Esophagus squamous epithelium (tissue), 5 donors: ENCODE results near the gene ZFP57. TPM values are rescaled to one million over a fixed set of nuclear protein-coding genes. Genes with fewer than 3 reads are reported as not detected.
A peak's percentile ranks its signal among the peaks of the same experiment; 100 is the strongest.

Experiments used
- DNase-seq: peaks from one replicate; lab custom pipeline; 2025; lab: John Stamatoyannopoulos, UW
- H3K27ac ChIP-seq, 4 donors: fragments of 200-600 bp; sonication (generic); one replicate each; pipeline ENCODE4 v1.5.1; 2016 to 2019; ENCODE audit warnings: mild to moderate bottlenecking in 1 of 4
- H3K27me3 ChIP-seq, 4 donors: fragments of 200-600 bp; sonication (generic); 1 replicate in 3 of 4; 2 replicates in 1 of 4; pipeline versions ENCODE4 v1.5.1 to v1.6.0; 2017 to 2021; ENCODE audit warnings: antibody characterized with exemption in 1 of 4
- H3K36me3 ChIP-seq, 3 donors: fragments of 200-600 bp; sonication (generic); one replicate each; pipeline ENCODE4 v1.5.1; 2016 to 2019
- H3K4me1 ChIP-seq, 3 donors: fragments of 200-600 bp; sonication (generic); one replicate each; pipeline ENCODE4 v1.5.1; 2017 to 2019
- H3K4me3 ChIP-seq, 4 donors: fragments of 200-600 bp; sonication (generic); 1 replicate in 3 of 4; 2 replicates in 1 of 4; pipeline ENCODE4 v1.5.1; 2016 to 2019; ENCODE audit warnings: mild to moderate bottlenecking in 2 of 4, moderate library complexity in 1 of 4
- H3K9me3 ChIP-seq, 3 donors: fragments of 200-600 bp; sonication (generic); one replicate each; pipeline ENCODE4 v1.5.1; 2016 to 2019
- POLR2A ChIP-seq, 4 donors: fragments of 450-650 bp; IDR thresholded peaks; one replicate each; pipeline ENCODE4 v1.6.1; 2017; ENCODE audit warnings: antibody characterized with exemption in 4 of 4, mild to moderate bottlenecking in 4 of 4, moderate library complexity in 3 of 4
- WGBS, 2 donors: methylation state at CpG; one replicate each; pipeline ENCODE4 v1.1.5; 2018; 5-methylcytosine and 5-hydroxymethylcytosine counted together
- intact Hi-C: fragments of 100-400 bp; cut with DNase I; formaldehyde crosslinking; loops from one replicate; pipeline ENCODE4 v1.15.0; 2022
- total RNA-seq, 4 donors: library from RNA; depleted of rRNA; stranded (reverse); fragments of >200 nt; gene quantifications; one replicate each; pipeline ENCODE4 v1.1.0, GENCODE V29; 2016
- TF ChIP-seq, protein P1 (sequence below), 6 experiments: fragments of 450-650 bp in 4 of 6; fragments of 200-600 bp in 2 of 6; sonication (generic) in 2 of 6; IDR thresholded peaks; one replicate each; pipeline ENCODE4 v1.5.1; 2016 to 2019; ENCODE audit warnings: antibody characterized with exemption in 6 of 6, mild to moderate bottlenecking in 4 of 6, moderate library complexity in 4 of 6
- donor health status: DM: yes; HTN: yes; CAD: no.

ZFP57 gene
- total RNA-seq, 4 donors from 2014 or later = 2.4 TPM; not detected in 3

DNA sequence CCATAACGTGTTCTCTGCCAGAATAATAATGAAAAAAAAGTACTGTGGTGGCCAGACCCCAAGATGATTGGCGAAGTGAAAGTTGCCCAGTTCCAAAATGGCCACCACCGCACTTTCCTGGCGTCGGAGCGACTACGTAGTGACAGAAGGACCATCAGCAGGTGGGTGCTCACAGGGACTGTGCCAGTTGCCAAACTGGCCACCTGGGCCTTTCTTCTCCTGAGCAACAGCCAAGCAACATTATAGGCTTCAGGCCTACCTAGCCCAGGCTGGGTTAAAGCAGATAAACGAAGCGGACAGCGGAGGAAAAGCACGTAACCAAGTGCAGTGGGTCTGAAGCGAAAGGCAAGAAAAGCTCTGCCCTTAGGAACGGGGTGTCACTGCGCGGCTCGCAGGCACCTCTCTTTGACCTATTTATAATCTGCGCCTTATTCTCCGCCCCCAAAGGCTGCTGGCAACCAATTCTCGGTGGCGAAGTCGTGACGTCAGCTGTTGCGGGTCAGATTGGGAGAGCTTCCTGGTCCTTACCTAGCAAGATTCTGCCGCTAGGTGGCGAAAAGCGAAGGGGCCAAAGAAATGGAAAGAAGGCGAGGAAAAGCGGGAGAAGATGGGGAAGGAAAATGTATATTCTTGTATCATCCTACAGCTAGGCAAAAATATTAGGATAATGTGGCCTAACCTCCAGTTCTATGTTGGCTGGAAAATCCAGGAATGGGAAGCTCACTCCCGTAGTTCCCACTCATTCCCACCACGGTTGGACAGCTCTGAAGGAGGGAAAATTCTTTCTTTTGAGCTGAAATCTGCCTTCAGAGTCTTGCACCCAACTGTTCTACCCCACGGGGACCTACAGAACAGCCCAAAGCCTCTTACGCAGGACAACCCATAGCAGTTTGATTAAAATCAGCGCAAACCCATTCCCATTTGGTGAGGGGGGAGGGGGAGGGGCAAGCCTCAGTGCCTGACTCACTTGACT is 31.0 kb downstream of the ZFP57 start:
- peaks cover 0 to 21% (median 8%) of the 10 kb centered on the region in 3 donors for H3K4me1 ChIP-seq
- H3K4me3 ChIP-seq = peak overlapping the region; percentile 47 to 83 (median 68)
- no peaks in the 10 kb centered on the region for H3K27me3 ChIP-seq
- WGBS, 2 donors = 4% methylated on average over 26 to 32 of the region's 33 CpGs
- DNase-seq = peak; percentile 89
- no peaks in the 10 kb centered on the region for H3K36me3 ChIP-seq
- intact Hi-C loops = no loop called here
- peak overlapping the region; percentile 92 to 98 (median 97) for H3K27ac ChIP-seq
- TF ChIP-seq, protein P1, sequence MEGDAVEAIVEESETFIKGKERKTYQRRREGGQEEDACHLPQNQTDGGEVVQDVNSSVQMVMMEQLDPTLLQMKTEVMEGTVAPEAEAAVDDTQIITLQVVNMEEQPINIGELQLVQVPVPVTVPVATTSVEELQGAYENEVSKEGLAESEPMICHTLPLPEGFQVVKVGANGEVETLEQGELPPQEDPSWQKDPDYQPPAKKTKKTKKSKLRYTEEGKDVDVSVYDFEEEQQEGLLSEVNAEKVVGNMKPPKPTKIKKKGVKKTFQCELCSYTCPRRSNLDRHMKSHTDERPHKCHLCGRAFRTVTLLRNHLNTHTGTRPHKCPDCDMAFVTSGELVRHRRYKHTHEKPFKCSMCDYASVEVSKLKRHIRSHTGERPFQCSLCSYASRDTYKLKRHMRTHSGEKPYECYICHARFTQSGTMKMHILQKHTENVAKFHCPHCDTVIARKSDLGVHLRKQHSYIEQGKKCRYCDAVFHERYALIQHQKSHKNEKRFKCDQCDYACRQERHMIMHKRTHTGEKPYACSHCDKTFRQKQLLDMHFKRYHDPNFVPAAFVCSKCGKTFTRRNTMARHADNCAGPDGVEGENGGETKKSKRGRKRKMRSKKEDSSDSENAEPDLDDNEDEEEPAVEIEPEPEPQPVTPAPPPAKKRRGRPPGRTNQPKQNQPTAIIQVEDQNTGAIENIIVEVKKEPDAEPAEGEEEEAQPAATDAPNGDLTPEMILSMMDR (IDR thresholded peaks at IDR 0.05) = peak; percentile 84 to 96 (median 95)
- peak in 3 of 4 donors; percentile 43 to 85 (median 81) for TF ChIP-seq POLR2A (IDR thresholded peaks at IDR 0.05)
- H3K9me3 ChIP-seq = no peaks in the 10 kb centered on the region

DNA sequence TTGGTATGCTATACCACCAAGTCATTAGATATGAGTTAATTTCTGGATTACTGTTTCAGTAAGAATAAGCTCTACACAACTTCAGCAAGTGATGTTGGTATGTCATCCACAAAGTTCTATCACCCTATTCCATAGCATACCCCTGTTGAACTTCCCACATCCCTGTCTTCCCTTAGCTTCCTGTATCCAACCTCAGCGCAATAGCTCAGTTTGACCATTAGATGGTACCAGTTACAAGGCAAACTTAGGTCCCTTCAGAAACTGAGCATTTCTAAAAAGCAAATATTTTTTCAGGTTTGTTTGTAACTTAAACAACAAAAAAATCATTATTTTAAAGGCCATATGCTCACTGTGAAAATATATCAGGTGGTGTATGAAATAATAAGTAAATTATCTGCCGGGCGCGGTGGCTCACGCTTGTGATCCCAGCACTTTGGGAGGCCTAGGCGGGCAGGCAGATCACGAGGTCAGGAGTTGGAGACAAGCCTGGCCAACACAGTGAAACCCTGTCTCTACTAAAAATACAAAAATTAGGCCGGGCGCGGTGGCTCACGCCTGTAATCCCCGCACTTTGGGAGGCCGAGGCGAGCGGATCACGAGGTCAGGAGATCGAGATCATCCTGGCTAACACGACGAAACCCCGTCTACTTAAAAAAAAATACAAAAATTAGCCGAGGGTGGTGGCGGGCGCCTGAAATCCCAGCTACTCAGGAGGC is 32.9 kb downstream of the ZFP57 start:
- 90% methylated on average over 23 of the region's 23 CpGs for WGBS, 2 donors
- H3K27ac ChIP-seq = no peak overlapping the region
- no peaks in the 10 kb centered on the region for H3K36me3 ChIP-seq
- H3K9me3 ChIP-seq = no peaks in the 10 kb centered on the region
- H3K4me1 ChIP-seq = peaks cover 0 to 16% (median 8%) of the 10 kb centered on the region in 3 donors
- intact Hi-C loops = no loop called here
- H3K27me3 ChIP-seq = no peaks in the 10 kb centered on the region
- no peak for TF ChIP-seq POLR2A (IDR thresholded peaks at IDR 0.05)
- TF ChIP-seq, protein P1 (IDR thresholded peaks at IDR 0.05) = peak in 4 of 6 experiments; percentile 27 to 61 (median 54)
- no peak overlapping the region for H3K4me3 ChIP-seq
- DNase-seq = no peak

DNA sequence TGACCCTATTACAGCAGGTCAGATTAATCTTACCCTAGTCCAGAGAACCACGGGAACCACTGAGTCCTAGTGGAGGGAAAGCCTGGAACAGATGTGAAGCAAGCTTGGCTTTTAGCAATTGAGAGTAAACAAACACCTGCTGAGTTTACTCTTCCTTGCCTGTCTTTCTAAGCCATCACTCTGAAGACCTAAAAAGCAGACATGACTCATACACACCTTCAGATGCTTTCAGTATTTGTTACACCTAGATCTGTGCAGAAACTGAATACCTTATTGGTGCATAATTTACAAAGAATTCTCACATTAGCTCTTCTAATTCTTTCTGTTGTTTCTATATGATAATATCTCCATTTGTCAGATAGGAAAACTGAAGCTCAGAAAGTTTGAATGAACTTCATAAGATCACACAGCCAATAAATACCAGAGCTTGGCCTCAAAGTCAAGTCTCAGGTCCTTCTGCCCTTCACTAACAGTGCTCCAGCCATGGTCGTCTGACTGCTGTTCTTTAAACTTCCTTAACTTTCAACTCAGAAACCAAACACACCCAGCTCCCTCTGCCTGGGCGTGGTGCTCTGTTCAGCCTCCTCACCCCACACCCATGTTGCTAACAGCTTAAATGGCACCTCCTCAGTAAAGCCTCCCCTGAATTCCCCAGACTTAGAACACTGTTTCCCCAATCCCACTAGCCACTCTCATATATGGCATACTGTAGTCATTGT is 39.4 kb downstream of the ZFP57 start:
- 17 to 26% methylated on average over 3 of the region's 3 CpGs for WGBS, 2 donors
- intact Hi-C loops = no loop called here

DNA sequence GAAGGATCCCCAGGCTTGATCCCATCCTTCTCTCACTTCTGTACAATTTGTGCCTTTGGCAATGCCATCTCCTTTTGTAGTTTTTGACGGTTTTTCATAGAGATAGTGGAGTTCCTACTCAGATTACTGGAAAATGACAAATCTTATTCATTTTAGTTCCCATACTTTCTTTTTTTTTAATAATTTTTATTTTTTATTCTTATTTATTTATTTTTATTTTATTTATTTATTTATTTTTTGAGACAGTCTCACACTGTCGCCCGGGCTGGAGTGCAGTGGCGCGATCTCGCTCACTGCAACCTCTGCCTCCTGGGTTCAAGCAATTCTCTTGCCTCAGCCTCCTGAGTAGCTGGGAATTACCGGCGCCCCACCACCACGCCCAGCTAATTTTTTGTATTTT is 43.7 kb downstream of the ZFP57 start:
- TF ChIP-seq POLR2A (IDR thresholded peaks at IDR 0.05) = no peak
- TF ChIP-seq, protein P1 (IDR thresholded peaks at IDR 0.05) = no peak
- no peaks in the 10 kb centered on the region for H3K36me3 ChIP-seq
- DNase-seq = no peak
- H3K9me3 ChIP-seq = no peaks in the 10 kb centered on the region
- H3K4me1 ChIP-seq = peaks cover 0 to 30% (median 0%) of the 10 kb centered on the region in 3 donors
- H3K27me3 ChIP-seq = no peaks in the 10 kb centered on the region
- H3K4me3 ChIP-seq = no peak overlapping the region
- WGBS, 2 donors = 83 to 90% methylated on average over 5 to 9 of the region's 9 CpGs
- intact Hi-C loops = no loop called here
- H3K27ac ChIP-seq = no peak overlapping the region

More for the DNA sequence above, 39.4 kb downstream of the ZFP57 start:
- no peak for TF ChIP-seq POLR2A (IDR thresholded peaks at IDR 0.05)
- TF ChIP-seq, protein P1 (IDR thresholded peaks at IDR 0.05) = no peak
- H3K36me3 ChIP-seq = no peaks in the 10 kb centered on the region
- peak overlapping the region in 1 of 4 donors; percentile 23 for H3K27ac ChIP-seq
- no peak for DNase-seq
- H3K27me3 ChIP-seq = no peaks in the 10 kb centered on the region
- H3K9me3 ChIP-seq = no peaks in the 10 kb centered on the region
- H3K4me1 ChIP-seq = peaks cover 0 to 11% (median 0%) of the 10 kb centered on the region in 3 donors
- H3K4me3 ChIP-seq = no peak overlapping the region
